Measurements from ENCODE around the gene HDAC11.

Gene HDAC11

GRCh38 chr3:13475871-13476590 is 4.1 kb upstream of the HDAC11 start:
- TF ChIP-seq CTCF (IDR thresholded peaks at IDR 0.05; ENCODE audit: low read depth, low read length, missing control alignments) = no peak
- no peak for DNase-seq (ENCODE audit: low read depth)
- in situ Hi-C loops (cut with HindIII; ENCODE audit: low sequenced_read_pairs) = no loop called here
- no peak overlapping the region for H3K4me3 ChIP-seq (ENCODE audit: low read depth, low read length)

DNA sequence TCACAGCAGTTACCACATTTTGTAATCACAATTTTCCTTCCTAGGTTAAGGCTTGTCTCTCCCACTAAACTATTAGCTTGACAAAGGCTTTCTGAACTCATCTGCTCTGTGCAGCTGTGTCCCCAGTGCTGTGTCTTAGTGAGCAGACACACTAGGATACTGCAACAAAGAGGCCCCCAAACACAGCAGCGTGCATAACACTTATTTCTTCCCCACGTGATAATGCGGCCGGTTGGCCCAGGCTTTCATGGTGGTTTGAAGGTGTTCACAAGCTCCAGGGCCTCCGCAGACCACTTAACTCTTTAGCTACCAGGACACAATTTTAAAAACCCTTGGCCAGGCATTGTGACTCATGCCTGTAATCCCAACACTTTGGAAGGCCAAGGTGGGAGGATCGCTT is 2.2 kb upstream of the HDAC11 start:
- H3K4me3 ChIP-seq (ENCODE audit: low read depth, low read length) = no peak overlapping the region
- no peak for TF ChIP-seq CTCF (IDR thresholded peaks at IDR 0.05; ENCODE audit: low read depth, low read length, missing control alignments)
- no peak for DNase-seq (ENCODE audit: low read depth)
- in situ Hi-C loops (cut with HindIII; ENCODE audit: low sequenced_read_pairs) = no loop called here

DNA sequence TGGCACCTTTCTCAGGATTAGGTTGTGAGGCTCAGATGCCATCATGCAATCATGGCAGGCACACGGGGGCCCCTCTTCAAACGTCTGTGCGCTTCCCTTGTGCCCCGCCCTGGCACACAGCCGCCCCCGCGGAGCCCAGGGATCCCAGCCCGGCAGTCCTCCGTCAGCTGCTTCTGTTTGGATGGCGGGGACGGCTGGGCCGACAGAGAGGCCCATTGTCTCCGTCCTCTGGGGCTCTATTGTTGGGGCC is 849 bp upstream of the HDAC11 start:
- peak overlapping the region; percentile 60 for H3K4me3 ChIP-seq (ENCODE audit: low read depth, low read length)
- DNase-seq (ENCODE audit: low read depth) = no peak
- in situ Hi-C loops (cut with HindIII; ENCODE audit: low sequenced_read_pairs) = no loop called here
- TF ChIP-seq CTCF (IDR thresholded peaks at IDR 0.05; ENCODE audit: low read depth, low read length, missing control alignments) = no peak

DNA sequence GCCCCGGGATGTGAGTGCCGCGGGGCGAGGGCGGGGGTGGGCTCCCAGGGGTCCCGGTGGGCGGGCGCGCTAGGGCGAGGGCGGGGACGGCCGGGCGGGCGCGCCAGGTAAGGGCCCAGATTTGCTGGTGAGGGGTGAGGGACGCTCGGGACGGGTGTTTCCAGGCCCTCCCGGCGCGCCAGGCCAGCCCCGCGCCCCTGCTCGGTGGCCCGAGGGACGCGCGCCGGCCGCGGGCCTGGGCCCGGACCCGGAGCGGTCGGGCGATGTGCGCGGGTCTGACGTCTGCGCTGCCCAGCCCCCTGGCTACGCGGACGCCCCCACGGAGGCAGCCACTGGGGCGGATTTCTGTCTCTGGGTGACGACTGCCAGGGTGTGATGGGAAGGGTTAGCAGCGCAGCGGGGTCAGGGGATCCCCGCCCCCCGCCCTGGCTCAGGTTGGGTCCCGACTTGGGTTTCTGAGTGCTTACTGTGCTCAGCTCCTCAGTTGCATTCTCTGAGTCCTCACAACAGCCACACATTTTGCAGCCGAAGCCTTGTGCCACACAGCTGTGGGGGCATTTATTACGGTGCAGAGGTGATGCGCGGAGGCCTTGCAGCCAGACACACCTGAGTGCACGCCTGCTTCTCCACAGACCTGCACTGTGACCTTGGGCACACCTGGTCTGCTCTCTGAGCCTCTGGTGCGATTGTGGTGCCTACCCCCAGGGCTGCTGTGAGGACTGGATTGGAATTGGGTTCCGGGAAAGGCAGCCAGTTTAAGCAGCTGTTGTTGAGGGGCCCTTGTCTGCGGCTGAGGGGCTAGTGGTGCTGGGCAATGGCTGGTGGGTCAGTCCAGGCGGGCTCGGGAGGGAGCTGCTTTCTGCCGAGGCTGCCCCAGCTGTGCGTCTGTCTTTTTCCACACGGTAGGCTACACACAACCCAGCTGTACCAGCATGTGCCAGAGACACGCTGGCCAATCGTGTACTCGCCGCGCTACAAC is 523 bp downstream of the HDAC11 start:
- in situ Hi-C loops (cut with HindIII; ENCODE audit: low sequenced_read_pairs) = no loop called here

DNA sequence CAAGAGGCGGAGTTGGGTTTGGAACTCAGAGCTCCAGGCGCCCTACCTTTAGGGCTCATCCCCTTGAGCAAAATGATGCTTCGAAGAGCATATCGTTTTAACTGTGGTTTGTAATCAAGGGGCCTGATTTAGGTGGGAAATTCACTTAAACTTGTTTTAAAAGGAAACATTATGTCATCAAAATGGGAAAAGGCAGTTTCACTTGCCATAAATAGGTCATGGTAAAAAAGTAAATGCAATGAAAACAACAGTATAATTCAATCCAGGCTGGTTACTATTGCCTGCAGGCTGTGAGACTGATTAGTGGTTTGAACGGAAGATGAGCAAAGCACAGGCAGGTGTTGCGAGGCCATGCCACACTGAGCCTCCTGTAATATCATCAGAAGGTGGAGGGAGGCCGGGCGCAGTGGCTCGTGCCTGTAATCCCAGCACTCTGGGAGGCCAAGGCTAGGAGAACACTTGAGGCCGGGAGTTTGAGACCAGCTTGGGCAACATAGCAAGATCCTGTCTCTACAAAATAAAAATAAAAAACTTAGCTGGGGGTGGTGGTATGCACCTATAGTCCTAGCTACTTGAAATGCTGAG is 2.1 kb downstream of the HDAC11 start:
- no peak overlapping the region for H3K4me3 ChIP-seq (ENCODE audit: low read depth, low read length)
- TF ChIP-seq CTCF (IDR thresholded peaks at IDR 0.05; ENCODE audit: low read depth, low read length, missing control alignments) = no peak
- in situ Hi-C loops (cut with HindIII; ENCODE audit: low sequenced_read_pairs) = no loop called here
- DNase-seq (ENCODE audit: low read depth) = no peak

More for the DNA sequence above, 523 bp downstream of the HDAC11 start:
- TF ChIP-seq CTCF (IDR thresholded peaks at IDR 0.05; ENCODE audit: low read depth, low read length, missing control alignments) = no peak
- DNase-seq (ENCODE audit: low read depth) = no peak
- peak overlapping the region; percentile 60 for H3K4me3 ChIP-seq (ENCODE audit: low read depth, low read length)

GRCh38 chr3:13483286-13483685 is 3.2 kb downstream of the HDAC11 start:
- no peak for DNase-seq (ENCODE audit: low read depth)
- in situ Hi-C loops (cut with HindIII; ENCODE audit: low sequenced_read_pairs) = no loop called here
- TF ChIP-seq CTCF (IDR thresholded peaks at IDR 0.05; ENCODE audit: low read depth, low read length, missing control alignments) = no peak
- no peak overlapping the region for H3K4me3 ChIP-seq (ENCODE audit: low read depth, low read length)

Measured in astrocyte of the cerebellum (primary cell).